Ectodermal cell (in vitro differentiated cells): ENCODE data around the gene OSBPL9.

ENCODE experiments used
- H3K27ac ChIP-seq: 2 replicates; pipeline ENCODE4 v1.7.0; 2013; ENCODE audit warnings: mild to moderate bottlenecking, low read depth, low read length; ENCODE audit not compliant: insufficient read depth, poor library complexity, severe bottlenecking
- H3K27me3 ChIP-seq: 2 replicates; pipeline ENCODE4 v1.7.0; 2013; ENCODE audit warnings: mild to moderate bottlenecking, low read length; ENCODE audit not compliant: insufficient read depth, control insufficient read depth, poor library complexity, severe bottlenecking
- H3K36me3 ChIP-seq: one replicate; pipeline ENCODE4 v1.7.0; 2013; ENCODE audit warnings: low read length; ENCODE audit not compliant: control insufficient read depth, insufficient read depth
- H3K4me1 ChIP-seq: one replicate; pipeline ENCODE4 v1.7.0; 2013; ENCODE audit warnings: low read length; ENCODE audit not compliant: control insufficient read depth, insufficient read depth
- H3K4me3 ChIP-seq: 2 replicates; pipeline ENCODE4 v1.7.0; 2013; ENCODE audit warnings: low read depth, low read length, control low read depth; ENCODE audit not compliant: insufficient read depth
- H3K9me3 ChIP-seq: 2 replicates; pipeline ENCODE4 v1.7.0; 2013; ENCODE audit warnings: mild to moderate bottlenecking, low read length, moderate library complexity; ENCODE audit not compliant: control insufficient read depth
- WGBS, 2 experiments: methylation state at CpG; one replicate each; pipeline ENCODE4 v1.1.7; 2013; ENCODE audit warnings: missing lambda C conversion rate in 2 of 2; 5-methylcytosine and 5-hydroxymethylcytosine counted together

Gene OSBPL9

DNA sequence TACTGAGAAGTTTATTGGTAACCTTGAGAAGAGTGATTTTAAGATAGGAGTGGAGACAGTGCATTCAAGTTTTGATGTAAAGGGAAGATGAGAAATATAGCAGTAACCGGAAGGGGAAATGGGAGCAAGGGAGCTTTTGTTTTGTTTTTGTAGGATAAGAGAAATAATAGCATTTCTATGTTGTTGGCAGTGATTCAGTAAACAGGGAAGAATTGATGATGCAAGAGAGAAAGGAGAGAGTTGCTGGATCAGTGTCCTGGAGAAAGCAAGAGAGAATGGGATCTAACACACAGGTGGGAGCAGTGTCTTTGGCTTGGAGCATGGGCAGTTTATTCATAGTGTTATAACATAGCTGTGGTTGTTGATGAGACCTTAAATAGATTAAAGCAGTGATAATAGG lies 56.4 kb downstream of the OSBPL9 start:
- H3K27me3 ChIP-seq = no peaks in the 10 kb centered on the region
- H3K9me3 ChIP-seq = no peaks in the 10 kb centered on the region
- H3K36me3 ChIP-seq = no peaks in the 10 kb centered on the region
- WGBS, 2 experiments = 93 to 96% methylated on average over 1 of the region's 1 CpG
- H3K4me3 ChIP-seq = no peak overlapping the region
- no peaks in the 10 kb centered on the region for H3K4me1 ChIP-seq
- H3K27ac ChIP-seq = no peak overlapping the region

DNA sequence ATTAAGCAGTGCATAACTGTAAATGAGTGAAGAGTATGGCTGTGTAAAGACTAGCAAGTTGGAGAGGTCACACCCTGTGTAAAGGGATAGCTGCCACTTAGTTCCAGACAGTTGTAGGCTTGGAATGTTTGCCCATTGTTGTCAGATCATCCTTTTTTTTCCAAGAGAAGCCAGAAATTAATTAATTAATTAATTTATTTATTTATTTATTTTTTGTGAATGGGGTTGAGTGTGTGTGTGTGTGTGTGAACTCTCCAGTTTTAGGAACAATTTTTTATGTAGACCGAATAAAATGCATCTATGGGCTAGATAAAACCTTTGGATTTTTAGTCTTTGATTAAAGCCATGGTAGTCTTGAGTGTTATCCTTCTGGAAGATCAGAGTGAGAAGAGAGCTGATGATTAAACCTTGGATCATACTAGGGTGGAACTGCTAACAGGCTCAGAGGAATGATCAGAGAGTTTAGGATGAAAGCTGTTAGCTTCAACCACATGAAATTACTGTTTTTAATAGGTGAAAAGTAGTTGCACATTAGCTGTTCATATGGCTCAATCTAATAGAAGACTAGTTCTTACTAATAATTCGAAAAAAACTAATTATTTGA lies 58.4 kb downstream of the OSBPL9 start:
- H3K4me1 ChIP-seq = no peaks in the 10 kb centered on the region
- no peaks in the 10 kb centered on the region for H3K9me3 ChIP-seq
- H3K4me3 ChIP-seq = no peak overlapping the region
- no peaks in the 10 kb centered on the region for H3K36me3 ChIP-seq
- H3K27me3 ChIP-seq = no peaks in the 10 kb centered on the region
- WGBS, 2 experiments = 87 to 97% methylated on average over 1 of the region's 2 CpGs
- no peak overlapping the region for H3K27ac ChIP-seq

DNA sequence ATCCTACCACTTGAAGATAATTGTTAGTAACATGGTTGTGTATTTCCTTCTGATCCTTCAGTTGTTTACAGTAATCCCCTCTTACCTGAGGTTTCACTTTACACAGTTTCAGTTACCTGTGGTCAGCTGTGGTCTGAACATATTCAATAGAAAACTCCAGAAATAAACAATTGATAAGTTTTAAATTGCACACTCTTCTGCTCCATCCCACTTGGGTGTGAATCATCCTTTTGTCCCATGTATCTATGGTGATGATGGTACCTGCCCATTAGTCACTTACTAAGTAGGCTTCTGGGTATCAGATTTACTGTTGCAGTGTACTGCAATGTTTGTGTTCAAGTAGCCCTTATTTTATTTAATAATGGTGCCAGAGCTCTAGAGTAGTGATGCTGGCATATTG lies 62.5 kb downstream of the OSBPL9 start:
- no peaks in the 10 kb centered on the region for H3K36me3 ChIP-seq
- no peak overlapping the region for H3K27ac ChIP-seq
- H3K9me3 ChIP-seq = no peaks in the 10 kb centered on the region
- no peaks in the 10 kb centered on the region for H3K4me1 ChIP-seq
- no peaks in the 10 kb centered on the region for H3K27me3 ChIP-seq
- H3K4me3 ChIP-seq = no peak overlapping the region

DNA sequence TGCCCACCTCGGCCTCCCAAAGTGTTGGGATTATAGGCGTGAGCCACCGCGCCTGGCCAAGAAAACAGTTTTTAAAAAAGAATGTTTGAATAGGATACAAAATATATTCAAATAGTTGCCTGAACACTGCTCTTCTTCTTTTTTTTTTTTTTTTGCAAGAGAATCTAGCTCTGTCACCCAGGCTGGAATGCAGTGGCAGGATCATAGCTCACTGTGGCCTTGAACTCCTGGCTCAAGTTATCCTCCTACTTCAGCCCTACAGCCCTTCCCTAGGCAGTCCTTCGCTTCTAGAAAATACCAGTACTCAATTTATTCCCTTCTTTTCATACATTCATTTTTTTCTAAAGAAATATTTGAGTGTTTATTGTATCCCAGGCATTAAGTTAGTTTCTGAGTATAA lies 67.9 kb downstream of the OSBPL9 start:
- Histone ChIP-seq H3K27me3 (no peaks in the 10 kb centered on the region), H3K36me3 (no peaks in the 10 kb centered on the region), H3K27ac (no peak overlapping the region), H3K4me1 (no peaks in the 10 kb centered on the region), H3K4me3 (no peak overlapping the region), H3K9me3 (no peaks in the 10 kb centered on the region)
- 92 to 93% methylated on average over 5 of the region's 5 CpGs for WGBS, 2 experiments

DNA sequence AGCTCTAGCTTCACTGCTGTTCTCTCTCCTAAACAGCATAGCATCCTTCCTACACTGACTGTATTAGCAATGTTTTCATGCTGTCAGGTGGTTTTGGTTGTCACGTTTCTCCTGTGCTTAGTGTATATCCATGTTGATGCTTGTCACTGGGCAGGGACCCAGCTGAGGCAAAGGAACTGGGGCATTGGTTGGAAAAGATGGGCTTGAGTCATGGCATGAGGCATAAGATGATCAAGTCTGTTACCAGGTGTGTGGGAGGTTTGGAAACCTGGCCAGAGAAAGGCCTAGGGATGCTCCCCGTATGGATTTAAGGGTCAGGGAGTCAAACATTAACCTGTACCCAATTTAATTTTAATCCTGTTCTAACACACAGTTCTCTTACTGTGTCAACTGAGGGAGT lies 69.6 kb downstream of the OSBPL9 start:
- WGBS, 2 experiments = 74 to 92% methylated on average over 2 of the region's 2 CpGs
- Histone ChIP-seq H3K27ac (no peak overlapping the region), H3K4me1 (no peaks in the 10 kb centered on the region), H3K27me3 (no peaks in the 10 kb centered on the region), H3K4me3 (no peak overlapping the region), H3K36me3 (no peaks in the 10 kb centered on the region), H3K9me3 (no peaks in the 10 kb centered on the region)

DNA sequence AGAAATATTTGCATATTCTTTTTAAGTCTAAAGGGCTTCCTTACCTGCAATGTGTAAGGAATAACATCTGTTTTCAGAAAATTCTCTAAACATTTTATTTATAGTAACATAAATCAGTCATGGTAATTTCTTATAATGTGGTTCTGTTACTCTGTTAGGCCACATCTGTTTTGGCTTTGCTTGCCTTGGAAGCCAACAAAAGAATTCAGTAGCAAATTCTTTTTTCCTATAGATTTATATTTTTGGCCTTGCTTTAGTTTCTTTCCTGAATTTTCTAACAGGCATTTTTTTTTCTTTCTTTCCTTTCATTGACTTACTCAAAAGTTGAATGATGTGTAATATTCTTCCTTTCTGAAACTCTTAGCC lies 72.2 kb downstream of the OSBPL9 start:
- Histone ChIP-seq H3K27ac (no peak overlapping the region), H3K36me3 (no peaks in the 10 kb centered on the region), H3K9me3 (no peaks in the 10 kb centered on the region), H3K27me3 (no peaks in the 10 kb centered on the region), H3K4me1 (no peaks in the 10 kb centered on the region), H3K4me3 (no peak overlapping the region)

DNA sequence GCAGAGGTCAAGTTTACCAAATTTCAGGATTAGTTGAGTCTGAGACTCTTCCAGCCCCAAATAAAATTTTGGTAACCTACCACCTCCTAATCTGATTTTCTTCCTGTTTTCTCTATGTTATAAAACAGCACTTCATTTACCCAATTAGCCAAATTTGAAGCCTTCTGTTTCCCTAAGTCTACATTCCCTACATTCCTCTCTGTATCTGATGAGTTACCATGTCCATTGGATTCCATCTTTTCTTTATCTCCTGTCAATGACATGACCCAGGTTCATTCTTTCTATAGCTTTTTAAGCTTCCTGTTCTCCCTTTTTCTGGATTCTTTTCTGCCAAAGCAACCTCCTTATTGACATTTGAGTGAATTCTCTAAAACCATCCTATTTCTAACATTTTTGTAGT lies 72.8 kb downstream of the OSBPL9 start:
- Histone ChIP-seq H3K4me3 (no peak overlapping the region), H3K27me3 (no peaks in the 10 kb centered on the region), H3K27ac (no peak overlapping the region), H3K9me3 (no peaks in the 10 kb centered on the region), H3K4me1 (no peaks in the 10 kb centered on the region), H3K36me3 (no peaks in the 10 kb centered on the region)

DNA sequence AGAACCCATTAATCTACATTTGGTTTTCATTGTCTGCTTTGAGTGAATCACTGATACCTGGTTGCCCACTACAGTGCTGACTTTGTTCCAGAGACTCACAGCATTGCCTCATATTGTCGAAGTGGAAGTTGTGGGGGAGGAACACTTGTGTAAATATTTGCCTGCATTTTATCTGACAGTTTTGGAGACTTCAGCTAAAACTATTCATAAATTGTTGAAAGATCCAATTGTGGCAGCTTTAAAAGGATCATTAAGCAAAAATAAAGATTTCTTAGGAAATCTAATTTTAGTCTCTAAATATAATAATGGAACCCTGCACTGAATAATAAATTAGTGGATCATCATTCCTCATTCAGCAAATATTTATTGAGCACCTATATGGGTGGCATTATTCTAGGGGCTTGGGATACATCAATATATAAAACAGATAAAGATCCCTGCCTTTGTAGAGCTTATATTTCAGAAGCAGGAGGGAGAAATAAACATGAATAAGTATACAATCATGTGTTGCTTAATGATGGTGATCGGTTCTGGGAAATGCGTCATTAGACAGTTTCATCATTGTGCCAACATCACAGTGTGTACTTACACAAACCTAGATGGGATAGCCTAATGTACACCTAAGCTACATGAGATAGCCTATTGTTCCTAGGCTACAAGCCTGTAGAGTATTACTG lies 73.5 kb downstream of the OSBPL9 start:
- 85 to 94% methylated on average over 3 of the region's 3 CpGs for WGBS, 2 experiments
- no peak overlapping the region for H3K27ac ChIP-seq
- no peaks in the 10 kb centered on the region for H3K4me1 ChIP-seq
- H3K9me3 ChIP-seq = no peaks in the 10 kb centered on the region
- H3K4me3 ChIP-seq = no peak overlapping the region
- H3K36me3 ChIP-seq = no peaks in the 10 kb centered on the region
- no peaks in the 10 kb centered on the region for H3K27me3 ChIP-seq

DNA sequence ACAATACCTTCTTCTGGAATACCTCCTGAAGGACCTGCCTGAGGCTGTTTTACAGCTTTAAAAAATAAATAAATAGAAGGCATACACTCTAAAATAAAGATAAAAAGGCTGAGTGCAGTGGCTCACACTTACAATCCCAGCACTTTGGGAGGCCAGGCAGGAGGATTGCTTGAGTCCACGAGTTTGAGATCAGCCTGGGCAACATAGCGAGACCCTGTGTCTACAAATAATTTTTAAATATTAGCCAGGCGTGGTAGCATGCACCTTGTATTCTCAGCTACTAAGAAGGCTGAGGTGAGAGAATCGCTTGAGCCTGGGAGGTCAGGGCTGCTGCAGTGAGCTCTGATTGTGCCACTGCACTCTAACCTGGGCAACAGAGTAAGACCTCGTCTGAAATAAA lies 75.0 kb downstream of the OSBPL9 start:
- no peaks in the 10 kb centered on the region for H3K27me3 ChIP-seq
- H3K9me3 ChIP-seq = no peaks in the 10 kb centered on the region
- WGBS, 2 experiments = 91 to 92% methylated on average over 4 of the region's 5 CpGs
- H3K4me1 ChIP-seq = no peaks in the 10 kb centered on the region
- H3K36me3 ChIP-seq = no peaks in the 10 kb centered on the region
- no peak overlapping the region for H3K27ac ChIP-seq
- H3K4me3 ChIP-seq = no peak overlapping the region

DNA sequence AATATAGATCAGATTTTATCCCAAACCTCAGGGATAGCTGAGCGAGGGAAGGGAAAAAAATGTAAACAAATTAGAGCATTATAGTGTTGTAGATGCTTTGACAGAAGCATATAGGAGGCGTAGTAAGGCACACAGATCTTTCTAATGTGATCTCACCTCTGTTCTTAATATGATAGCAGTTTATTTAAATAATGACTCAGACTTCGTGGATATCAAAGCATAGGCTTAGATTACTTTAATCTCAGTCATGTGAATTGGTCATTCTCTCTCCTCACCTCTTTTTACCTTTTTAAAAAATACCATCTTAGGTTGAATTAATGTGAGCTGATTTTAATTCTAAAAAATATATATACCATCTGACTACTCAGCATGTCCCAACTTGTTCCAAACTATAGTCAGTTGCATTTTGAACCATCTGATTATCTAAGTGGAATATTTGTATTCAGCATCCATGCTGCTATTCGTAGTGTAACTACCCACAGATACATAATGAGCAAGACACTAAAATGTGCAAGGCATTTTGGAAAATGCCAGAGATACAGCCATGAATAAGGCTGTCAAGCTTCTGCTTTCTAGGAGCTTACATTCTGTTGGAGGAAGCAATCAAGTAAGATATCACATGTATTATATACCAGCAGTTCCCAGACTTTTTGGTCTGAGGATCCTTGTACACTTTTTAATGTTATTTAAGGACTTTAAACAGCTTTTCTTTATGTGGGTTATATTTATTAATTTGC lies 76.7 kb downstream of the OSBPL9 start:
- Histone ChIP-seq H3K4me1 (no peaks in the 10 kb centered on the region), H3K27ac (no peak overlapping the region), H3K4me3 (no peak overlapping the region), H3K36me3 (no peaks in the 10 kb centered on the region), H3K27me3 (no peaks in the 10 kb centered on the region), H3K9me3 (no peaks in the 10 kb centered on the region)
- WGBS, 2 experiments = 90 to 95% methylated on average over 3 to 4 of the region's 4 CpGs
